ENCODE results near the gene ADCK1. TPM values are rescaled to one million over a fixed set of nuclear protein-coding genes. Genes with fewer than 3 reads are reported as not detected.
A peak's percentile ranks its signal among the peaks of the same experiment; 100 is the strongest.

Gene ADCK1
- total RNA-seq, 1 donor from 2014 or later = 7.8 TPM

- H3K27ac Mint-ChIP-seq (ENCODE audit: unreplicated experiment) = no peak overlapping the region
- H3K9me3 Mint-ChIP-seq (ENCODE audit: unreplicated experiment) = peaks cover 3% of the 10 kb centered on the region
- H3K36me3 Mint-ChIP-seq (ENCODE audit: unreplicated experiment) = peaks cover 5% of the 10 kb centered on the region
- no peaks in the 10 kb centered on the region for H3K27me3 Mint-ChIP-seq (ENCODE audit: unreplicated experiment)
- no peak for DNase-seq (ENCODE audit: extremely low spot score, unreplicated experiment)
- no peak overlapping the region for H3K4me3 Mint-ChIP-seq (ENCODE audit: unreplicated experiment)
- peaks cover 8% of the 10 kb centered on the region for H3K4me1 Mint-ChIP-seq (ENCODE audit: unreplicated experiment)
- no peak for TF ChIP-seq CTCF (IDR thresholded peaks at IDR 0.05)
Measured at GRCh38 chr14:77880056-77880455, 80.1 kb downstream of the ADCK1 start.

GRCh38 chr14:77882098-77882497 lies 82.2 kb downstream of the ADCK1 start:
- Mint-ChIP-seq H3K9me3 (ENCODE audit: unreplicated experiment) (no peaks in the 10 kb centered on the region), H3K4me1 (ENCODE audit: unreplicated experiment) (peaks cover 8% of the 10 kb centered on the region), H3K27me3 (ENCODE audit: unreplicated experiment) (no peaks in the 10 kb centered on the region), H3K27ac (ENCODE audit: unreplicated experiment) (peak overlapping the region; percentile 19), H3K36me3 (ENCODE audit: unreplicated experiment) (no peaks in the 10 kb centered on the region), H3K4me3 (ENCODE audit: unreplicated experiment) (no peak overlapping the region)
- no peak for DNase-seq (ENCODE audit: extremely low spot score, unreplicated experiment)
- no peak for TF ChIP-seq CTCF (IDR thresholded peaks at IDR 0.05)

- H3K36me3 Mint-ChIP-seq (ENCODE audit: unreplicated experiment) = no peaks in the 10 kb centered on the region
- no peaks in the 10 kb centered on the region for H3K27me3 Mint-ChIP-seq (ENCODE audit: unreplicated experiment)
- no peaks in the 10 kb centered on the region for H3K9me3 Mint-ChIP-seq (ENCODE audit: unreplicated experiment)
- TF ChIP-seq CTCF (IDR thresholded peaks at IDR 0.05) = no peak
- H3K4me1 Mint-ChIP-seq (ENCODE audit: unreplicated experiment) = peaks cover 8% of the 10 kb centered on the region
- peak overlapping the region; percentile 19 for H3K27ac Mint-ChIP-seq (ENCODE audit: unreplicated experiment)
- no peak for DNase-seq (ENCODE audit: extremely low spot score, unreplicated experiment)
- H3K4me3 Mint-ChIP-seq (ENCODE audit: unreplicated experiment) = no peak overlapping the region
Measured at GRCh38 chr14:77882636-77883035, 82.7 kb downstream of the ADCK1 start.

- no peaks in the 10 kb centered on the region for H3K27me3 Mint-ChIP-seq (ENCODE audit: unreplicated experiment)
- no peak for DNase-seq (ENCODE audit: extremely low spot score, unreplicated experiment)
- peaks cover 5% of the 10 kb centered on the region for H3K36me3 Mint-ChIP-seq (ENCODE audit: unreplicated experiment)
- H3K4me3 Mint-ChIP-seq (ENCODE audit: unreplicated experiment) = no peak overlapping the region
- H3K9me3 Mint-ChIP-seq (ENCODE audit: unreplicated experiment) = peaks cover 4% of the 10 kb centered on the region
- no peak for TF ChIP-seq CTCF (IDR thresholded peaks at IDR 0.05)
- H3K4me1 Mint-ChIP-seq (ENCODE audit: unreplicated experiment) = peaks cover 8% of the 10 kb centered on the region
- H3K27ac Mint-ChIP-seq (ENCODE audit: unreplicated experiment) = no peak overlapping the region
Measured at GRCh38 chr14:77883131-77883846, 83.4 kb downstream of the ADCK1 start.

- H3K27me3 Mint-ChIP-seq (ENCODE audit: unreplicated experiment) = no peaks in the 10 kb centered on the region
- peaks cover 7% of the 10 kb centered on the region for H3K36me3 Mint-ChIP-seq (ENCODE audit: unreplicated experiment)
- H3K27ac Mint-ChIP-seq (ENCODE audit: unreplicated experiment) = no peak overlapping the region
- H3K4me1 Mint-ChIP-seq (ENCODE audit: unreplicated experiment) = peaks cover 8% of the 10 kb centered on the region
- peaks cover 6% of the 10 kb centered on the region for H3K9me3 Mint-ChIP-seq (ENCODE audit: unreplicated experiment)
- TF ChIP-seq CTCF (IDR thresholded peaks at IDR 0.05) = no peak
- no peak for DNase-seq (ENCODE audit: extremely low spot score, unreplicated experiment)
- H3K4me3 Mint-ChIP-seq (ENCODE audit: unreplicated experiment) = no peak overlapping the region
Measured at GRCh38 chr14:77883847-77884238, 83.9 kb downstream of the ADCK1 start.

Measured in osteocyte (in vitro differentiated cells).